ENCODE results near the gene NFKBIL1. TPM values are rescaled to one million over a fixed set of nuclear protein-coding genes. Genes with fewer than 3 reads are reported as not detected.

The NFKBIL1 gene
- total and polyA plus RNA-seq, 9 of the 15 experiments (the other 6 are each of a cell fraction or from before 2014, with no cell fraction given), result 0.49 to 33.1 (median 7.6) TPM

DNA sequence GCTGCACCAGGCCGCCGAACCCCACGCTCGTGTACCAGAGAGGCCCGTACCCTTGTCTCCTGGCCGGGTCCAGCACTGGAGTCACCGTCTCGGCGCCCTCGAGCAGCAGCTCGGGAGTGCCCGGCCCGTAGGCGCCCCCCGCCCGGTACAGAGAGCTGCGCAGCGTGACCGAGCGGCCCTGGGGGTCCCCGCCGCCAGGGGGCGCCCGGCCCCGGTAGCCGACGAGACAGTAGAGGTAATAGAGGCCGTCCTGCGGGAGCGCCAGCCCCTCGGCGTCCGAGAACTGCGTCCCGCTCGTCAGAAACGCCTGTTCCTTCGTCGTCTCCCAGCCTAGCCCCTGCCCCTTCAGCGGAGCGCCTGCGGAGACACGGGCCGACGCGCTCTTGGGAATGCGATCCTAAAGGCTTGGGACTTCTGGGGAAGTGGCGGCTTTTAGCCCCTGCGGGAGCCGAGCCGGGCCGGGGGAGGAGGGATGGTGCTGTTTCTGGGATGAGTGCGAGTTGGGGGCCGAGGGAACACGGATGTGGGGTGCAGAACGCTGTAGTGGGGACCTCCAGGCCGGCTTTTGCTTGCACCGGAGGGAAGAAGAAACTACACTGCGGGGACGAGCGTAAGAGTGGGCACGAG lies 33.5 kb downstream of the NFKBIL1 start (continued):
- no peak for TF ChIP-seq DLX4 (CRISPR knock-in tag; IDR thresholded peaks at IDR 0.05)
- no peak for TF ChIP-seq SIRT6 (IDR thresholded peaks at IDR 0.05; ENCODE audit: low read depth, low read length)
- TF ChIP-seq NCOA1 (IDR thresholded peaks at IDR 0.05; ENCODE audit: low read depth), result no peak
- TF ChIP-seq, protein P1, sequence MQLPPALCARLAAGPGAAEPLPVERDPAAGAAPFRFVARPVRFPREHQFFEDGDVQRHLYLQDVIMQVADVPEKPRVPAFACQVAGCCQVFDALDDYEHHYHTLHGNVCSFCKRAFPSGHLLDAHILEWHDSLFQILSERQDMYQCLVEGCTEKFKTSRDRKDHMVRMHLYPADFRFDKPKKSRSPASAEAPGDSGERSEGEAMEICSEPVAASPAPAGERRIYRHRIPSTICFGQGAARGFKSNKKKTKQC (CRISPR knock-in tag; IDR thresholded peaks at IDR 0.05), result peak; percentile 71; the same call in 1 of the 2 replicates
- TF ChIP-seq KDM4B (IDR thresholded peaks at IDR 0.05; ENCODE audit: borderline replicate concordance in 2 of 2, low read depth in 1 of 2), result no peak
- peak; percentile 93 for TF ChIP-seq HNRNPLL (IDR thresholded peaks at IDR 0.05; ENCODE audit: low read depth, low read length, poor library complexity, severe bottlenecking)
- no peak for TF ChIP-seq ZNF583 (CRISPR knock-in tag; IDR thresholded peaks at IDR 0.05)
- TF ChIP-seq ZNF274 (IDR thresholded peaks at IDR 0.05; ENCODE audit: borderline replicate concordance, low read depth, low read length), result no peak
- no peak for TF ChIP-seq PYGO2 (tag; IDR thresholded peaks at IDR 0.05)
- no peak for TF ChIP-seq ZNF668 (CRISPR knock-in tag; IDR thresholded peaks at IDR 0.05)
- TF ChIP-seq KLF6 (CRISPR knock-in tag; IDR thresholded peaks at IDR 0.05; ENCODE audit: borderline replicate concordance), result no peak
- TF ChIP-seq HMG20B (CRISPR knock-in tag; IDR thresholded peaks at IDR 0.05), result no peak
- TF ChIP-seq ADNP (tag; IDR thresholded peaks at IDR 0.05), result no peak
- no peak for TF ChIP-seq ATF3 (IDR thresholded peaks at IDR 0.05)
- TF ChIP-seq ATF3 (CRISPR knock-in tag; conservative IDR thresholded peaks at IDR 0.05), result peak; percentile 85
- no peak; the same call in none of the 2 replicates for TF ChIP-seq ZBTB17 (CRISPR knock-in tag; IDR thresholded peaks at IDR 0.05)
- TF ChIP-seq, protein P2, sequence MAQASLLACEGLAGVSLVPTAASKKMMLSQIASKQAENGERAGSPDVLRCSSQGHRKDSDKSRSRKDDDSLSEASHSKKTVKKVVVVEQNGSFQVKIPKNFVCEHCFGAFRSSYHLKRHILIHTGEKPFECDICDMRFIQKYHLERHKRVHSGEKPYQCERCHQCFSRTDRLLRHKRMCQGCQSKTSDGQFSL (CRISPR knock-in tag; IDR thresholded peaks at IDR 0.05), result no peak
- TF ChIP-seq, protein P2 (tag; IDR thresholded peaks at IDR 0.05), result no peak
- no peak for TF ChIP-seq SMAD1 (IDR thresholded peaks at IDR 0.05; ENCODE audit: low read depth, low read length, partially characterized antibody)
- TF ChIP-seq ZNF507 (tag; conservative IDR thresholded peaks at IDR 0.05), result no peak
- no peak for TF ChIP-seq EZH2 (IDR thresholded peaks at IDR 0.05; ENCODE audit: borderline replicate concordance, low read depth, low read length)
- TF ChIP-seq PML (IDR thresholded peaks at IDR 0.05; ENCODE audit: low read length), result no peak
- no peak for TF ChIP-seq LEF1 (IDR thresholded peaks at IDR 0.05)
- TF ChIP-seq MIER1 (IDR thresholded peaks at IDR 0.05; ENCODE audit: low read depth), result no peak
- TF ChIP-seq, protein P3, sequence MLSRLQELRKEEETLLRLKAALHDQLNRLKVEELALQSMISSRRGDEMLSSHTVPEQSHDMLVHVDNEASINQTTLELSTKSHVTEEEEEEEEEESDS (CRISPR knock-in tag; IDR thresholded peaks at IDR 0.05), result no peak
- no peak for TF ChIP-seq PHTF2 (CRISPR knock-in tag; IDR thresholded peaks at IDR 0.05)
- TF ChIP-seq ESRRB (CRISPR knock-in tag; IDR thresholded peaks at IDR 0.05; ENCODE audit: borderline replicate concordance), result no peak
- peak; percentile 71; the same call in 1 of the 2 replicates for TF ChIP-seq BCOR (IDR thresholded peaks at IDR 0.05)
- TF ChIP-seq GABPB1 (CRISPR knock-in tag; IDR thresholded peaks at IDR 0.05), result peak; percentile 76; the same call in 1 of the 2 replicates
